ENCODE results near the gene PDZD2.

Gene PDZD2

DNA sequence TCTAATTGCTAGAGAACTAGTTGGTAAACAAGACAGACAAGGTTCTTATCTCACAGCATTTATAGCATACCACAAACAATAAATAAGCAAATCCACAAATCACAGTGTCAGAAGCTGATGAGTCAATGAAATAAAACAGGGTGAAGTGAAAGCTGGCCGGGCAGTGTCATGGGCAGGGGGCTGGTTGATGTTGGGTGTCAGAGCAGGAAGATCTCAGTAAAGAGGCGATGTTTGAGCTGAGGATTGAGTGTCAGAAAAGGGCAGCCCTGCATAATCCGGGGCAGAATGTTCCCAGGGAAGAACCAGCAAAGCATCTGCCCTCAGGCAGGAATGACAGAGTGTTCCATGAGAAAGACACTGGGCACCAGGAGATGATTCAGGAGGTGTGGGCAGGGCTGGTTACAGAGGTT, 351.8 kb downstream of the PDZD2 start:
- DNase-seq (ENCODE audit: insufficient read length, low spot score) (no peak), FAIRE-seq (no peak)
- TF ChIP-seq, protein P1, sequence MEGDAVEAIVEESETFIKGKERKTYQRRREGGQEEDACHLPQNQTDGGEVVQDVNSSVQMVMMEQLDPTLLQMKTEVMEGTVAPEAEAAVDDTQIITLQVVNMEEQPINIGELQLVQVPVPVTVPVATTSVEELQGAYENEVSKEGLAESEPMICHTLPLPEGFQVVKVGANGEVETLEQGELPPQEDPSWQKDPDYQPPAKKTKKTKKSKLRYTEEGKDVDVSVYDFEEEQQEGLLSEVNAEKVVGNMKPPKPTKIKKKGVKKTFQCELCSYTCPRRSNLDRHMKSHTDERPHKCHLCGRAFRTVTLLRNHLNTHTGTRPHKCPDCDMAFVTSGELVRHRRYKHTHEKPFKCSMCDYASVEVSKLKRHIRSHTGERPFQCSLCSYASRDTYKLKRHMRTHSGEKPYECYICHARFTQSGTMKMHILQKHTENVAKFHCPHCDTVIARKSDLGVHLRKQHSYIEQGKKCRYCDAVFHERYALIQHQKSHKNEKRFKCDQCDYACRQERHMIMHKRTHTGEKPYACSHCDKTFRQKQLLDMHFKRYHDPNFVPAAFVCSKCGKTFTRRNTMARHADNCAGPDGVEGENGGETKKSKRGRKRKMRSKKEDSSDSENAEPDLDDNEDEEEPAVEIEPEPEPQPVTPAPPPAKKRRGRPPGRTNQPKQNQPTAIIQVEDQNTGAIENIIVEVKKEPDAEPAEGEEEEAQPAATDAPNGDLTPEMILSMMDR (IDR thresholded peaks at IDR 0.05; ENCODE audit: insufficient read depth, missing control alignments): no peak

- TF ChIP-seq, protein P1 (IDR thresholded peaks at IDR 0.05; ENCODE audit: insufficient read depth, missing control alignments): no peak
- DNase-seq (ENCODE audit: insufficient read length, low spot score): no peak
- FAIRE-seq: no peak
Measured at GRCh38 chr5:31992377-31992776, 353.4 kb downstream of the PDZD2 start.

GRCh38 chr5:31993165-31993961, 354.4 kb downstream of the PDZD2 start:
- FAIRE-seq (no peak), DNase-seq (ENCODE audit: insufficient read length, low spot score) (no peak)
- TF ChIP-seq, protein P1 (IDR thresholded peaks at IDR 0.05; ENCODE audit: insufficient read depth, missing control alignments): no peak

- DNase-seq (ENCODE audit: insufficient read length, low spot score): no peak
- FAIRE-seq: no peak
- TF ChIP-seq, protein P1 (IDR thresholded peaks at IDR 0.05; ENCODE audit: insufficient read depth, missing control alignments): no peak
Measured at GRCh38 chr5:31995006-31995405, 356.1 kb downstream of the PDZD2 start.

GRCh38 chr5:31995714-31996113, 356.8 kb downstream of the PDZD2 start:
- TF ChIP-seq, protein P1 (IDR thresholded peaks at IDR 0.05; ENCODE audit: insufficient read depth, missing control alignments): no peak
- no peak for FAIRE-seq
- no peak for DNase-seq (ENCODE audit: insufficient read length, low spot score)

- TF ChIP-seq, protein P1 (IDR thresholded peaks at IDR 0.05; ENCODE audit: insufficient read depth, missing control alignments): no peak
- no peak for FAIRE-seq
Measured at GRCh38 chr5:31996909-31997308, 358.0 kb downstream of the PDZD2 start.

DNA sequence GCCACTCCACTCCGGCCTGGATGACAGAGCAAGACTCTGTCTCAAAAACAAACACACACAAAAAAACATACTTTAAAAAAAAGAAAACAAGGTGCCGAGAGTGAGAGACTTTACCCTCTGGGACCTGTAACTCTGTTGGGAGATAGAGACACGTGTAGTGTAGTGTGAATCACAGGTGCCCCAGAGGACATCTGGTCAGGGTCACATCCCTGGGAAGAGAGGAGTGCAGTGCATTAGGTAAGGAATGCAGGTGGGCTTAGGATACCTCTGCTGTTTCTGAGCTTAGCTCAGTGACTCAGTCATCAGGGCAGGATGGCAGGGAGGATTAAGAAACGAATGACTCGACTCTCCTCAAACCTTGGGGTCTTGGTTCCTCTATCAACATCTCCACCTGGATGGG, 360.5 kb downstream of the PDZD2 start:
- TF ChIP-seq, protein P1 (IDR thresholded peaks at IDR 0.05; ENCODE audit: insufficient read depth, missing control alignments): no peak
- no peak for FAIRE-seq
- no peak for DNase-seq (ENCODE audit: insufficient read length, low spot score)

More at GRCh38 chr5:31996909-31997308, 358.0 kb downstream of the PDZD2 start:
- DNase-seq (ENCODE audit: insufficient read length, low spot score): no peak

Data from D721Med (cell line).